ENCODE data around the gene TTLL11. TPM values are rescaled to one million over a fixed set of nuclear protein-coding genes. Genes with fewer than 3 reads are reported as not detected.
"Not testable (repeated sequence)": the region's sequence is repeated elsewhere in the genome, so short reads cannot be mapped to it uniquely, and the experiment has no call there.

Gene TTLL11
- total RNA-seq, 1 experiment from 2014 or later: 3.5 TPM

DNA sequence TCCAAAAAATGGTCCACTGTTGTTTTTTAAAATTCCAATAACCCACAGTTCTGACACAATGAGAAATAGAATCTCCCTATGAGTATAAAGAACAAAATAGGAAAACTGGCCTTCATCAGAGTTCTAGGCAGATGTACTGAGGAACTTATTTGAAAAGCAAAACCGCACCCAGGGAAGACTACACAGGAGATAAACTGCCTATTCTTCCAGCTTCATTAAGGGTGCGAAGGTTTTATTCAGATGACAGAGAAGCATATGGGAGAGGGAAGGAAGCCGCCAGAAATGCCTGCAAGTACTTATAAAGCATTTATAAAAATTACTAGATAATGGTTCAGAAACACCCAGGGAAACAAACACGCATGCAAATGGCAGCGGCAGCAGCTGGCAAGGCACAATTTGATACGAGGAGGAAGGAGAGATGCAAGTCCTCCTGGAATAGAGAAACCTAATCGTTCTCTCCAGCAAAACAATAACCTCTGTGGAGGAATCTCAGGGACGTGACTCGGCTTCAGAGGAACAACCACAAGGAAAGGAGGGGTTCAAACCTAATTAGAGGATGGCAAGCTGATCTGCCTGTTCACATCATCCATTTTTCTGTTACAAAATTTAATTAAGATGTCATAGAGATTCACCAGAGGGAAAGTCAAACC, 9.0 kb downstream of the TTLL11 start:
- no peak for DNase-seq (ENCODE audit: low read depth)

DNA sequence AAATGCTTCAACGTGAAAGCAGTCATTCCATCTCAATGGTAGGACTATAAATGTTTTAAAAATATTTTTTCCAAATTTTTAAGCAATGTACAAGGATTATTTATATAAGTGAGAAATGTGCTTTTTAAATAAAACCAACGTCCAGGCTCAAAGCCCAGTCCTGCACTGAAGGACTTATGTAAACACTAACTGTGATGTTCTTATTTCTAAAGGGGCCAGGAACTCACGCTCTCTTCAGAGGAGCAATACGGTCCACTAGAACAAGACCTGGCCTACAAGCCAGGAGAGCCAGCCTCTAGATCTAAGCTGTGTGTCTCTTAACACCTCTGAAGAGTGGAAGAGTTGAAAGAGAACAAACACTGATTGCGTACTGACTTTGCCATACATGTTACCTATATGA, 12.1 kb downstream of the TTLL11 start:
- no peak for DNase-seq (ENCODE audit: low read depth)

DNA sequence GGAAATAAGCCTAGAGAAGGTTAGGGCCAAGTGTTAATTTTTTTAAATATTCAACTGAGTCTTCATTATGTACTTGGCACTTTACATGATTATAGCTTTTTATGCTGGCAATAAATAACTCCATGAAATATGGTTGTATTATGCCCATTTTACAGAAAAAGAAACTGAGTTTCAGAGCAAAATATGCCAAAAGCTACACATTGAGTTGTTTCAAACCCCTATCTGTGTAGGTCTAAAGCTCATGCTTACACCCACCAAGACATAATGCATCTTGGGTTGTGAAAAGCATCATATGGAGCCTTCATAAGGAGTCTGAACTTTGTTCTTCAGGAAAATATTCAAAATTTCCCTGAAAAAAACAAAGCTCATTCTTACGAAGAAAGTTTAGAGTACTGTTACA, 14.6 kb downstream of the TTLL11 start:
- no peak for DNase-seq (ENCODE audit: low read depth)

DNA sequence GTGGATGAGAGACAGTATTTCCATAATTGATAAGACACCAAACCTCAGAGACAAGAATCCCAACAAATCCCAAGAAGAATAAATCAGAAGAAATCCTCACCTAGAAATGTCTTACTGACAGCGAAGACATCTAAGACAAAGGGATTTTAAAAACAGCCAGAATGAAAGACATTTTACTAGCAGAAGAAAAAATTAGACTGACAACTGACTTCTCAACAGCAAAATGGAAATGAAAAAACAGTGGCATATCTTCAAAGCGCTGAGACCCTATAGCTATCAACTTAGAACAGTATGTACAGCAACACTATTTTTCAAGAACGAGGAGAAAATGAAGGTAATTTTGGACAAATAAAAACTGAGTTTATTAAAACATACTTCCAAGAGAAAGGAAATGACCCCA, 16.3 kb downstream of the TTLL11 start:
- no peak for DNase-seq (ENCODE audit: low read depth)

DNA sequence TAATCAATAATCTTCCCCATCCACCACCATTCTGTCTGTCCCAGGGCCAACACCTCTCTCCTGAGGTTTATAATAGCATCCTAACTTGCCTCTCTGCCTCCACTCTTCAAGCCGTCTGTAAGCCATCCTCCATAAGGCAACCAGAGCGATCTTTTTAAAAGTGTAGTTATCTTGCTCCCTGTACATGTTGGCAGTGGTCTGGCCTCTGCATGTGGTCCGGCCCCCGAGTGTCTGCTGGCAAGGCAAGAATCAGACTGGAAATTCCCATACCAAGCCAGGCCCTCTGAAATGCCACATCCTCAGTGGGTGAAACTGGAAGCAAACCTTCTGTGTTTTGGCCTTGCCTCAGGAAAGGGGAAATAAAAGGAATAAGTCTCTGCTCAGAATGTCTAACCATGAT, 17.0 kb downstream of the TTLL11 start:
- no peak for DNase-seq (ENCODE audit: low read depth)

DNA sequence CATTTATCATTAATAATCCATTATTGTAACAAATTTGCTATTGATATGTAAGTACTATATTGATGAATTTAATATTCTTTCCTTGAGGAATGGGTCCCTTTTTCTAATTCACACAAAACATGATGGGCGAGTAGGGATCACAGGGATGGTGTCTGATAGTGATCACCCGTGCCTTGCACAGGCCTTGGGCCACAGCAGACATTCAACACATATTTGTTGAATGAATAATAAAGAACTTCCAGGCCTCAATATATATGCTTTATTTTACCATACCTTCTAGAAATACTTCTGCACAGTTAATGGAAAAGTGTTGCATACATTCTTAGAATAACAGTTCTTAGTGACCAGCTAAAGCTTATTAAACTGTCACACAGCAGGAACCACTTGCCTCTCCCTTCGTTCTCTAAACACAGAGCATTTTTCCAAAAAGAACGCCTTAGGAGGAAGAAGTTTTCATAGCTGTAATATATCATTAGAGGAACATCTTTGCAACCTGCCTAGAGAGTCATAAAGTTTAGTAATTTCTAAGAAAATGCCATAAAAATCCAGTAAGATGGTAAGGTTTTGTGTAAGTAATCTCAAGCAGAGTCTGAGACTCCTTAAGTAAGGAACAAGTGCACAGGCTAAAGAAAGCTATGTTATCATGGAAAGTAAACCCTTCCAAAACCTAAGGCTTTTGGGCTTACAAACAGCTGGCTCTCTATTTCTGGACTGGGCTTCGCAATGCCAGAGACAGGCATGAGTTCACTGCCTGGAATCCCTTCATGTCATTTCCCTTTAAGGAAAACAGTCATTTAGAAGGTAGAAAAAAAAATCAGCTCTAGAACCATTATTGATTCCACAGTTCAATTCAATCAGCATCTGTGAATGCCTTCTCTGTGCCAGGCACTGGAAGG, 17.7 kb downstream of the TTLL11 start:
- no peak for DNase-seq (ENCODE audit: low read depth)

DNA sequence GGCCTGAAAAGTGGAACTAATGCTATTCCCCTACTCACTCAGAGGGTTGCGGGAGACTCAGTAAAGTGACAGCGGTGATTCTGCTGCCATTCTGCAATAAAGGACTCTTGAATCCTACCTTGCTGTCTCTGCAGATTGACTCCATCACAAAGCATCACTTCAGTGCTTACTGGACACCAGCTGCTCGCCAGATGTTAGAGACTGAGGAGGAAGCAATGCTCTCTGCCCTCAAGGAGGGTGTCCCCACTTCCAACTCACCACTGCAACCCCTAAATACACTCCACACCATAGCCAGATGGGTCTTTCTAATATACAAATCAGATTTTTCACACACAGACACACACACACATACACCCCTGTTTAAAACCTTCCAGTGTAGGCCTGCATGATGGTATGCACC, 21.4 kb downstream of the TTLL11 start:
- no peak for DNase-seq (ENCODE audit: low read depth)

DNA sequence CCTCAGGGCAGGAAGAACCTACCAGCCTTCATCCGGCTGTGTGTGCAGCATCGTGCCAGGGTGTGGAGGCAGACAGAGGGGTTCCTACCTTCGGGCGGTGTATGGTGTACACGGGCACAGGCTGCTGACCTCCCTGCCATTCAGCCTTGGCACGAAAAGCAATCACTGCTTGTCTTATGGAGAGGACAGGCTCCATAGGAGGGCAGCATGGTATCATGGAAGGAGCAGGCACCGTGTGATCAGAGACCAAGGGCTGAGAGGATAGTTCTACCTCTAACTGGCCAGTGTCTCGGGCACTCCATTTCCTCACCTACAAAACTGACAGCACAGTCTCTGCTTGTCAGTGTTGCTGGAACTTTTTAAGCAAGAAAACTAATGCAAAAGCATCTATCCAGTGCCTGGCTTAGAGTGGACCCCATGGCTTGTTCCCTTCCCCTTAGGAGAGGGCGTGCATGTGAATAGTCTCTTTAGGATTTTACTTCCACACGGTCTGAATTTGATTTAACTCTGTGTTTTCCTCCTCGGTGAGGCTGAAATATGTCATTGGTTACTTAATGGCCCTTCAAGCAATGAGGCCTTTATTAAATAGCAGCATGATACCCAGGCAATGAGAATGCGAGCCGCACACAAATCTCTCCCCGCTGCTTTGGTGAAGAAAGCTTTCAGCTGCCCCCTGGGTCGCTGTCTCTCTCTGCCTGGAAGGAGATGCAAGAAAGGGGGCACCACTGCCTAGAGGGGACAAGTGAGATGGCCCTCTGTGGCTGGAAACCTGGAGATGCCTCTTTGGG, 22.2 kb downstream of the TTLL11 start:
- no peak for DNase-seq (ENCODE audit: low read depth)

DNA sequence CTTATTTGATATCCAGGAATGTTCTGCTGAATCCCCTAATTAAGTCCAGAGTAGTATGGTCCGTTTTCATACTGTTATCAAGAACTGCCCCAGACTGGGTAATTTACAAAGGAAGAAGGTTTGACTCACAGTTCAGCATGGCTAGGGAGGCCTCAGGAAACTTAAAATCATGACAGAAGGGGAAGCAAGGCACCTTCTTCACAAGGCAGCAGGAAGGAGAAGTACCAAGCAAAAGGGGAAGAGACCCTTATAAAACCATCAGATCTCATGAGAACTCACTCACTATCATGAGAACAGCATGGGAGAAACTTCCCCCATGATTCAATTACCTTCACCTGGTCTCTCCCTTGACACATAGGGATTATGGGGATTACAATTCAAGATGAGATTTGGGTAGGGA, 26.4 kb downstream of the TTLL11 start:
- DNase-seq (ENCODE audit: low read depth): not testable (repeated sequence)

DNA sequence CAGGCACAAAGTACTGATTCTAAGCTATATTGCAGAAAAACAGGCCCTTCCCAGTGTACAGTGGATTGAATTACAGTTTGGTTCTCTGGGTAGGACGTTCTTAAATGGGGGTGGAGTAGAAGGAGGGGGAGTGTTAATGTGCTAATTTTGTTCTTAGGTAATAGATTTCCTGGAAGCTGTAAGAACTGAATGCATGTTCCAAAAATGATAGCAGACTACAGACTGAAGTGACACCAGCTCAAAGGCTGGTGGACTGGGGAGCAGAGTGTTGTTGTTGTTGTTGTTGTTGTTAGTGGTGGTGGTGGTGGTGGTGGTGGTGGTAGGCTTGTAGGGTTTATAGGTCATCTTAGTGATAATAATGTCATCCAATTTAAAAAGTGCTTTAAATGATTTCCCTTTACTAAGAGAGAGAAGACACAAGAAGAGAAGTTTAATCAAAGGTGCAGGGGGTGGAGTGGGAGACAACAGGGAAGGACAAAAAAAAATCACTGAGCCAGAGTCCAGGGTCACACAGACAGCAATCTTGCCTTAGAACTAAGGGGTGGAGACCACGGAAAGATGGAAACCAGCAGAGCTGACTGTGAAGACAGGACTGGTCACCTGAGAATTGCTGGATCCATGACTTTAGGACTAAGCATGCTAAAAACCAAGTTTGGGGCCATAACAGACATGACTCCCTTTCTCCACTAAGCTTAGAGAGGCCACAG, 27.0 kb downstream of the TTLL11 start:
- DNase-seq (ENCODE audit: low read depth): no peak

DNA sequence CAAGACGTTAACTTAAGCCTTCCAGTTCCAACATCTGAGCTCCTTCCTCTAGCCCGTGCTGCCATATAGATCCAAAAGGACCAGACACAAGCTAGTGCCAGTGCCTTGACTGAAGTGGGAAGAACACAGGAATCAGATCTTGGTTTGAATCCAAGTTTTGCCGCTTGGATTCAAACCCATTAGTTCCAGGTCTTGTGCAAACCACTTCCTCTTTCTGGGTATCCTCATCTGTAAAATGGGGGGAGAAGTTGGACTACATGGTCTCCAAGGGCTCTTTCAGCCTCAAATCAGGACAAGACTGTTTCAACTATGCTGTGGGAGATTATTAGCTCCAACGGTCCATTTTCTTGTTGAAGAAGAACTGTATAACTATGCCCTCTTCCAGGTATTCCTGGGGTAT, 32.6 kb downstream of the TTLL11 start:
- DNase-seq (ENCODE audit: low read depth): no peak

DNA sequence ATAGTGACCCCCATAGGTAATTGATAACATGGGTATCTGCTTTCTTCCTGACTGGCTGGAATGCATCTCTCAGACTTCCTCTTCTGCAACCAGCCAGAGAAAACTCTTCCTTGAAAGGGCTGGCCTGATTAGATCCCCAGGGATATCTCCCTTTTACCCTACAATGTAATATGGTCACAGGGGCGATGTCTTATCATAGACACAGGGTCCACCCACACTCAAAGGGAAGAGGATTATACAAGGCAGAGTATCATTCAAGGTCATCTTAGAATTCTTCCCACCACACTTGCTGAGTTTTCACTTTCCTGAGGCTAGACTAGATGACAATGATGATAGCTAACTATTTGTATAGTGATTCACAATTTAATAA, 33.2 kb downstream of the TTLL11 start:
- no peak for DNase-seq (ENCODE audit: low read depth)

DNA sequence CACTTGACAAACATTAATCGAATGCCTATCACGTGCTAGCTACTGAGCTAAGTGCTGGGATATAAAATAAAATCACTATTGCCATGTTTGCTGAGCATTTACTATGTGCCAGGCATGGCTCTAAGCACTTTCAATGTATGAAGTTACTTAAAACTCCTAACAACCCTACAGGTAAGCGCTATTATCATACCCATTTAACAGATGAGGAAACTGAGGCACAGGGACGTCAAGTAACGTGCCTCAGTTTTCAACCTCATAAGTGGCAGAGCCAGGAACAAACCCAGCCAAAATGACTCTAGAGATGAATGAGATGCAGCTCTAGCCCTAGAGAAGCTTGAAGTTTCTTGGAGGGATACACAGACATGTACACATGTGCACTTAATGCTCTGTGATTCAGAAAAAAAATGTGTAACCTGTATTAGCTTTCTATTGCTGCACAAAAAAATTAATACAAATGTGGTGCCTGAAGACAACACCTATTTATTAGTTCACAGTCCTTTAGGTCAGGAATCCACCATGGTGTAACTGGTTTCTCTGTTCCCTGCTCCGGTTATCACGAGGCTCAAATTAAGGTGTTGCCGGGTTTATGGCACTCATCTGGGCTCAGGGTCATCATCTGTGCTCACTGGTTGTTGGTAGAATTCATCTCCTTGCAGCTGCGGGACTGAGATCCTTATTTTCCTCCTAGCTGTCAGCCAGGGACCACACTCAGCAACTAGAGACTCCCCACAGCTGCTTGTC, 33.7 kb downstream of the TTLL11 start:
- no peak for DNase-seq (ENCODE audit: low read depth)

DNA sequence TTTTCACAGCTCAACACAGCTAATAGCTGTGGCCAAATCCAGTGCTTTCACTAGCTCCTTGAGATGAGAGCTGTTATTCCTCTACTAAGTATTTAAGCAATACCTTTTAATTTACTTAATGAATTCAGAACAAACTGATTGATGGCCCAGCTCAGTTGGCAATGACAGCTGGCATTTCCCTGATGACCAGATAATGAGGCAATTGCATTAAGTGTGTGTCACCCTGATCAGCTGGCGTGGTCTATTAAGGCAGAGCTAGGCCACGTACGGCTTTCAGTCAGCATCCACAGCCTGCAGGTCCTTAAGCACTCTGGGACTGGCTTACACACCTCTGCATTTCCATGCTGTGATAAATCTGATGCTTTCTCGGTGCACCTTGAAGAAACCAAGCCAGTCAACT, 34.4 kb downstream of the TTLL11 start:
- DNase-seq (ENCODE audit: low read depth): no peak

DNA sequence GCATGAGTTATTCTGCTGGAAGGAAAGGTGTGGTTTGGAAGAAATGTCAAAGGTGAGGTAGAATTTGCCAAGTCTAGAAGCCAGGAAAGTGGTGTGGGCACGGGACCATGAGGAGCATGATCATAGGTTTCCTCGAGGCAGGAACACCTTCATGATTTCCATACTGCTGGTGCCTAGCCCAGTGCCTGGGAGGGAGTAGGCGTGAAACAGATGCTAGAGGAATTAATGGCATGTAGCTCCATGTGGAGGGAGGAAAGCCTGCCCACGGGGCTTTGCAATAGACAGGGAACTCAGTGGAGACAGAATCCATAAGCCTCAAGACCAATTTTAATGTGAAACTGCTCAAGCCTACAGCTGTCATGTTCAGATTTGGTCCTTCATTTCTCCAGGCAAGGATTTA, 35.1 kb downstream of the TTLL11 start:
- DNase-seq (ENCODE audit: low read depth): no peak

DNA sequence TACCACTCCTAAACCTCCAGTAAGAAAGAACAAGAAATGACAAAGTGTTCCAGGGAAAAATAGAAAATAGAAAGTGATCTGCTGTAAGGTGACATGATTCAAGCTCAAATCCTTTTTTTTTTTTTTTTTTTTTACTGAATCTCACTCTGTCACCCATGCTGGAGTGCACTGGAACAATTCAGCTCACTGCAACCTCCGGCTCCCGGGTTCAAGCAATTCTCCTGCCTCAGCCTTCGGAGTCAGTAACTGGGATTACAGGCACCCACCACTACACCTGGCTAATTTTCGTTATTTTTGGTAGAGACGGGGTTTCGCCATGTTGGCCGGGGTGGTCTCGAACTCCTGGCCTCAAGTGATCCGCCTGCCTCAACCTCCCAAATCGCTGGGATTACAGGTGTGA, 35.9 kb downstream of the TTLL11 start:
- DNase-seq (ENCODE audit: low read depth): no peak

DNA sequence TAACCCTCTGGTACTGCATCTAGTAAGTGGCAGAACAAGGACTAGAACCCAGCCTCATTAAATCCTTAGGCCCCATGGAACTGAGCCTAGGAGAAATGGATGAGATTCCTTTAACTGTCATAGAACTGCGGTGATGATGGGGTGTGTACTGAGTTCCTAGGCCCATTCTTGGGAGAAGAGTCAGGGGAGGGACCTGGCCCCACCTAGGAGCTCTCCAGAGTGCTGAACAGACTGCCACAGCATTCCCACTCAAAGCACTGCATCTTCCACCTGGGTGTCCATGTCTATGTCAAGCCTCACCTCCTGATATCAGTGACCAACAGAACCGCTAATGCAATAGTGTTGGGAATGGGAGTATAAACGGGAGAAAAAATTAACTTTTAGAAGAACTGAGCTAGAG, 36.6 kb downstream of the TTLL11 start:
- DNase-seq (ENCODE audit: low read depth): peak; percentile 30

DNA sequence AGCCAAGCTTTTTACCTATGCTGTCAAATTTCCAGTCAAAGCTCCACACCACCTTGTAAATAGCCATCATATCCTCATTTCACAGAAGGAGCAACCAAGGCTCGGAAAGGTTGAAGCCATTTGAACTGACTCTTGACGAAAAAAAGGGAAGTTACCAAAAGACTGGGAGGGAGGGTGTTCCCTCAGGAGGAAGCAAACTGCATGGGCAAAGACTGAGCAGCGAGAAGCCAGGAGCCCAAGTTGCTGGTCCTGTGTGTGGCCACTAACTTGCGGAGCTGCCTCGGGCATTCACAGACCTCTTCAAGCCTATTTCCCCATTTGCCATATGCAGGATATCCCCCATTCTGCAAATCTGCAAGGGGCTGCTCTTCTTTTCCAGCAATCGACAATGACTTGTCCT, 37.4 kb downstream of the TTLL11 start:
- no peak for DNase-seq (ENCODE audit: low read depth)

DNA sequence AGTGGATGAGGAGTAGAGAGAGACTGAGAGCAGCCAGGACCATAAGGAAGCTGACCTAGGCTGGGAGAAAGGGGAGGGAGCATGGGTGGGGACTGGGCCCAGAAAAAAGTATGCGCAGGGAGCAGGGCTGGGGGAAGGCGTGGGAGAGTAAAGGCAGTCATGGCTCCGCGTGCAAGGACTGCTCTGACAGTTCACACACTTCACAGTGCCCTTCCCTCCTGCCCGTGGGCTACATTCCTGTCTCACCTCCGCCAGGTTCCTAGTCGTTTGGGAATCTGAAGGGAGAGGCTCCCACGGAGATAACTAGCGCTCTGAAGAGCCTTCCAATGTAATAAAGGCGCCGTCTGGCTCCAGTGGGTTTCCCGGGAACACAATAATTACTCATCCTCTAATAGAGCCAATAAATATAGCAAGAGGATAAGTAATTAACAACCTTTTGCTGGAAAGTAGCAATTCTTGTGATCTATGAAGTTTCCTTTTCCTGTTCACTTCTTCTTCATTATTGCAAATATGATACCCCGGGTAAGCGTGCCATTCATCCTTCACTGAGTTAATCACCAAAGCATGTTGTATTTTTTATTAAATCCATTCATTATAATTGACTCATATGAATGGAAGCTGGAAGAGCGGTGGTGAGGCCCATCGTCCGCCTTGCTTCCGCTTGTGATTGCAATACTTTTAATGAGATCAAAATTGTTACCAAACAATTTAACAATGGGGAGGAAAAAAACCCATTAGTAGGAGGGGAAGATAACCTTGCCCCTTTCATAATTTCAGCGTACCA, 39.3 kb downstream of the TTLL11 start:
- peak; percentile 38 for DNase-seq (ENCODE audit: low read depth)

DNA sequence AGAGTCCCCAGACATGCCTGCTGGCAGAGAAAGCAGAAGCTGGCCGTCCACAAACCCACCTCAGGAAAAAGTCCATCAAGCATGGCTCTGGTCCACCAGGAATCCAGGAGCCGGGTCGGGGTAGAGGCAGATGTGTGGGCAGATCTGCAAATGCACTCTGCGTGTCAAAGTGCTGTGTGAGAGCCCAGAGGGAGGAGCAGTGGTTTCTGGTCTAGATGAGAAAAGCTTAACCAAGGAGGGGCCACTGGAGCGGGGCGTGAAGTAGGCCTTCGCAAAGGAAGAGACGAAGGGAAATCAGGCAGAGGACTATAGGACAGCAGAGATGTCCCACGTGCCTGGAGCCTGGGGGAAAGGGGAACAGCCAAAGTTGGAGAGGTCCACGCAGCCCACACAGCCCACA, 40.0 kb downstream of the TTLL11 start:
- DNase-seq (ENCODE audit: low read depth): no peak
